T-helper 2 cell treated with Interferon-gamma antibody and Interleukin-4, amounts not matched to agents 100 ng/mL and 5 ng/mL, for 36 hours (primary cell): ENCODE measurements around the gene TAMM41. TPM values are rescaled to one million over a fixed set of nuclear protein-coding genes. Genes with fewer than 3 reads are reported as not detected.

ENCODE experiments used
- intact Hi-C: fragments of 100-400 bp; cut with micrococcal nuclease; formaldehyde crosslinking; loops from one replicate; pipeline ENCODE4 v1.15.1; 2023
- total RNA-seq: library from RNA; stranded (reverse); gene quantifications from 2 replicates; pipeline ENCODE4 v1.2.3, GENCODE V29; 2022

The TAMM41 gene
- total RNA-seq, 1 donor from 2014 or later = 24.8 TPM

- intact Hi-C loops = no loop called here
Observed at GRCh38 chr3:11815111-11815510, 31.6 kb downstream of the TAMM41 start.

- intact Hi-C loops = no loop called here
Observed at GRCh38 chr3:11814663-11815062, 32.0 kb downstream of the TAMM41 start.

GRCh38 chr3:11810276-11810675, 36.4 kb downstream of the TAMM41 start:
- intact Hi-C loops = no loop called here

GRCh38 chr3:11808231-11808630, 38.5 kb downstream of the TAMM41 start:
- intact Hi-C loops = no loop called here

GRCh38 chr3:11807686-11808085, 39.0 kb downstream of the TAMM41 start:
- intact Hi-C loops = no loop called here

- intact Hi-C loops = no loop called here
Observed at GRCh38 chr3:11805716-11806115, 41.0 kb downstream of the TAMM41 start.

GRCh38 chr3:11803977-11804892, 42.5 kb downstream of the TAMM41 start:
- intact Hi-C loops = loop anchor here (1.0 to 5.0 kb wide), 4 partner anchors 19 to 425 kb away; partner anchors contain the start of gene VGLL4

- intact Hi-C loops = loop anchor here (5.0 kb wide), 1 partner anchor 157 kb away; the partner anchor contains the start of gene VGLL4
Observed at GRCh38 chr3:11799791-11800190, 46.9 kb downstream of the TAMM41 start.

- intact Hi-C loops = no loop called here
Observed at GRCh38 chr3:11794927-11795326, 51.8 kb downstream of the TAMM41 start.

GRCh38 chr3:11791339-11792200, 55.1 kb downstream of the TAMM41 start:
- intact Hi-C loops = no loop called here

GRCh38 chr3:11789412-11789811, 57.3 kb downstream of the TAMM41 start:
- intact Hi-C loops = loop anchor here (5.0 kb wide), 1 partner anchor 67 kb away; no protein-coding TSS in a partner anchor

- intact Hi-C loops = loop anchor here (1.0 to 5.0 kb wide), 3 partner anchors 15 to 63 kb away; no protein-coding TSS in a partner anchor
Observed at GRCh38 chr3:11784971-11785377, 61.7 kb downstream of the TAMM41 start.

- intact Hi-C loops = no loop called here
Observed at GRCh38 chr3:11780341-11780740, 66.3 kb downstream of the TAMM41 start.

GRCh38 chr3:11779626-11780025, 67.1 kb downstream of the TAMM41 start:
- intact Hi-C loops = no loop called here

- intact Hi-C loops = no loop called here
Observed at GRCh38 chr3:11778248-11778647, 68.4 kb downstream of the TAMM41 start.

- intact Hi-C loops = no loop called here
Observed at GRCh38 chr3:11776346-11776745, 70.3 kb downstream of the TAMM41 start.

- intact Hi-C loops = no loop called here
Observed at GRCh38 chr3:11775493-11775892, 71.2 kb downstream of the TAMM41 start.

- intact Hi-C loops = loop anchor here (5.0 kb wide), 2 partner anchors 132 to 152 kb away; partner anchors contain the start of gene VGLL4
Observed at GRCh38 chr3:11774296-11774877, 72.3 kb downstream of the TAMM41 start.

- intact Hi-C loops = loop anchor here (5.0 kb wide), 2 partner anchors 130 to 150 kb away; partner anchors contain the start of gene VGLL4
Observed at GRCh38 chr3:11771931-11772330, 74.8 kb downstream of the TAMM41 start.

- intact Hi-C loops = loop anchor here (1.0 to 5.0 kb wide), 5 partner anchors 15 to 148 kb away; partner anchors contain the start of gene VGLL4
Observed at GRCh38 chr3:11770477-11771391, 76.0 kb downstream of the TAMM41 start.
